ENCODE data around the gene MYPN.

MYPN gene

DNA sequence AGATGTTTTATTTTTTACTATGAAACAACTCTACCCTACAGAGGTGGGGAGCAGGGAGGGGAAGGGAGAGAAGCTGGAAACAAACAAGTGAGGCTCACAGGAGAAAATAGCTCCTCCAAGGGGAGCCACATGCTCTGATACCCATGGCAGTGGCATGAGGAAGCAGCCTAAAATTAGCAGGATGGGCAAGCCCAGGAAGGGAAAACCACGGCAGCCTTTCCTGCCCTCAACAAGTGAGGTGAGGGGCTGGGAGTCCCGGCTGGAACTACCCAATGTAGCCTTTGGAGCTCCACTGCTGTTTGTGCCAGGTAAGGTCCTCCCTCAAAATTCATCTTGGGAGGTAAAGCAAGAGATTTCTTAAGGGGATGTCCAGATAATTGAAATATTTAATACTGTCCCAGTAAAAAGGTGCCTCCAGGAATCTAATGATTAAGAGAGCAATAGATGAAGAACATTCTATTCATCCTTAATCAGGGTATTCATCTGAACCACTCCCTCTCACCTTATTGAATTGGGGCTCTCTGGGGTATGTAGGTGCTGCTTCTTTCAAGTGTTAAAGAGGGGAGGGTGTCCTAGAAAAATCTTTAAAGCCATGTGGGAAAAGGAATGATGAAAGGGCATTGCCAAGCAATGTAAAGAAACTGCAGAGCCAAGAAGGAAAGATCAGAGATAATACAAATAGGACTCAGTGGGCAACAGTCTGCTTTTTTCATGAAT is 21.4 kb upstream of the MYPN start:
- no peak for DNase-seq
- intact Hi-C loops (cut with DNase I) = no loop called here

DNA sequence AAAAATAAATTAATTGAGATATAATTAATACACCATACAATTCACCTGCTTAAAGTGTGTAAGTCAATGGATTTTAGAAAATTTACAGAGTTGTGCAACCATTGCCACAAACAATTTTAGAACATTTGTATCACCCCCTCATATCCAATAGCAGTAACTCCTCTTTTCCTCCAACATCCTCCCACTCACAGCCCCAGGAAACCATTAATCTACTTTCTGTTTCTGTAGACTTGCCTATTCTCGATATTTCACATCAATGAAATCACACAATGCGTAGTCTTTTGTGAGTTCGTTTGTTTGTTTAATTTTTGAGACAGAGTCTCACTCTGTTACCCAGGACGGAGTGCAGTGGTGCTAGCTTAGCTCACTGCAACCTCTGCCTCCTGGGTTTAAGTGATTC is 20.5 kb upstream of the MYPN start:
- intact Hi-C loops (cut with DNase I) = no loop called here
- DNase-seq = peak in 2 of 42 donors; percentile 4 to 8

DNA sequence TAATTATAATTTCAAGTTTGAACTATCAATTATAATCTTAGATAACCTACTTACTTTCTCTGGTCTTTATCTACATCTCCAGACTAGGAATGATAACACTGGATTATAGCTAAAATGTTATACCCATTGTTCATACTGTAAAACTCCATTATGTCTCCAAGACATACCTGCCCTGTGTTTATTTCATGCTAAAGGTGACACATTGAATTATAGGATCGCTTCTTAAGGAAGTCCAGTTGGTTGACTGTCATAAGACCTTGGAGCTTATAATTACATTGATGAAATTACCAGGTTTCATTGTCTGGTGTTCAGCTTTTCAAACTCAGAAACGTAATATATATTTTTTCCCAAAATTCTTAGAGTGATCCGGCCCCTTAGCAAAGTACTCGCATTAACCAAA is 18.7 kb upstream of the MYPN start:
- DNase-seq = no peak
- intact Hi-C loops (cut with DNase I) = no loop called here

DNA sequence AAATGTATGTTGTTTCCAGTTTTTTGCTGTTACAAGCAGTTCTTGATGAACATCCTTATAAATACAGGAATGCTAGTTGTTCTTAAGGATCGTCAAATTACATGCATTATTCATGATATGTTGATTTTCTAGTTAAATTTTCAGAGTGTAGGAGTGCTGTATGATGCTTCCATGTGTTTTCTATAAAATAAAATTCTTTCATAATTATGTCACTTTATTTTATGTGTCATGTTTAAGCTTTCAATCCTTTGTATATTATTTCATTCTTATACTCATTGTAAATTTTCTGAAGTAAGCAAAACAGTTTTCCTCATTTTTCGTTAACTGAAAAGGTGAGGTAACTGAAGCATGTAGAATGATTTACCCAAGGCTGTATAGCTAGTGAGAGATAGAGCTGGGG is 16.8 kb upstream of the MYPN start:
- intact Hi-C loops (cut with DNase I) = no loop called here
- no peak for DNase-seq

DNA sequence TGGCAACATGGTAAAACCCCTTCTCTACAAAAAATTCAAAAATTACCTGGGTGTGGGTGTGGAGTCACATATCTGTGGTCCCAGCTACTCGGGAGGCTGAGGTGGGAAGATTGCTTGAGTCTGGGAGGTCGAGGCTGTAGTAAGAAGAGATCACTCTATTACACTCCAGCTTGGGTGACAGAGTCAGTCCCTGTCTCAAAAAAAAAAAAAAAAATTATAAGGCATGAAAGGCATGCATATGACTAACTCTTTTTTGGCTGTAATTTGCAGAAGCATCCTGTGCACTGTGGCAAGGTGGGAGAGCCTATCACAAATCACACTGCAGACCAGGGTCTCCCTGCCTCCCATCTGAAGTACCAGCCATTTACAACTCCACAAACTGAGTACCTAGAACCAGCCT is 14.1 kb upstream of the MYPN start:
- intact Hi-C loops (cut with DNase I) = no loop called here
- DNase-seq = no peak

DNA sequence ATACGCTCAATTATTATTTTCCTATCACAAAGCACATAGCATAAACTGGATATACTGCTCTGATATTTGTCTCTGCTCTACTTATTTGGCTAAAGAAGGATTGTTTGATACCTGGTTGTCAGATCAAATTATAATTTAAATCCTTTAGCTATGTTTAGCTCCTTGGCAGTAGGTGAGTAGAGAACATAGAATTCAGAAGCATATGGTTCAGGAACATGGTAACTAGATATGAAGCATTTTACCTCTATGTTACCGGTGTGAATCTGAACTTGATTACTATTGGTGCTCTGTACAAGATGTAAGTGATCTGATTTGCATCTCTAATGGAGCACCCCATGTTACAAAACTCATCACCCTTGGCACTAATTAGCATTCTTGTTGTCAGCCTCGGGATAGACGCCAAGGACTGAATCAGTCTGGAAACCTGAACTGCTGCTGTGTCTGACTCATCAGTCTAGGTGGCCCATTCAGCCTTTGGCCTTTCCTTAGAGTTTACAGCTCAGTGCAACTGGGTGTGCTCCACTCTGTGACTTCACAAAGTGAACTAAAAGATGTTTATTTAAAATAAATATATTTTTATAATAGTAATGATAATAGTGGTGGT is 12.3 kb upstream of the MYPN start:
- DNase-seq = peak in 8 of 42 donors; percentile 2 to 71 (median 36)

DNA sequence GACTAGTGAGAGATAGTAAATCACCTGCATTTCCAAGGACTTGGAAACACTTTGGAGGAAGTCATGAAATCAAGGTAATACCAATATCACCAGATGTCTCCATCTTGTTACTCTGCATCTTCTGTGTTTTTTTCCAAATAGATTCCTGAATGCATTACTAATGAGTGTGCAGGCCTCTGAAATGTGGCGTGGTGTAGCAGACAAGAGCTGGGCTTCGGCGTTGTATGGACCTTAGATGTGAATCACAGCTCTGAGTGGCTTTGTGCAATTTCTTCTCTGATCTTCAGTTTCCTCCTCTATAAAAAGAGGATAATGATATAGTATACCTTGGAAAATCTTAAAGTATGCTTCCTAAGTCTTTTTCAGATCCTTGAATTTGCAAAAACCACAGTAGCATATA is 9.6 kb upstream of the MYPN start:
- DNase-seq = no peak
- intact Hi-C loops (cut with DNase I) = no loop called here

More for the DNA sequence above, 12.3 kb upstream of the MYPN start:
- intact Hi-C loops (cut with DNase I) = no loop called here

DNA sequence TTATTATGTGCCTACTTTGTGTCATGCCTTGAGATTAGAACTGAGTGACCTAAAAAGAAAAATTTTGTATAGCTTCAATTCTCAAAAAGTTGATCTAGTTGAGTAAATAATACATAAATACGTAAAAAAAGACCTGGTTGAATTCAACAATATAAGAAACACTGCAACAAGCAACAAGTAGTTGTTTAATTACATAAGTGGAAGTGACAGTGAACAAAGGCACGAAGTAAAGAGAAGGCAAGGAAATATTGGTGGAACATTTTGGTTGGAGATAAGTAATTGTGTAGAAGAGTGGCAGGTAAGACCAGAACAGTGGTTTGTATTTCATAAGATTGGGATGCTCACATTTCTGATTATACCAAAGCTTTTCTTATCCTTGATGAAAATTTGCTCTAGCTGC is 8.2 kb upstream of the MYPN start:
- intact Hi-C loops (cut with DNase I) = no loop called here
- no peak for DNase-seq

DNA sequence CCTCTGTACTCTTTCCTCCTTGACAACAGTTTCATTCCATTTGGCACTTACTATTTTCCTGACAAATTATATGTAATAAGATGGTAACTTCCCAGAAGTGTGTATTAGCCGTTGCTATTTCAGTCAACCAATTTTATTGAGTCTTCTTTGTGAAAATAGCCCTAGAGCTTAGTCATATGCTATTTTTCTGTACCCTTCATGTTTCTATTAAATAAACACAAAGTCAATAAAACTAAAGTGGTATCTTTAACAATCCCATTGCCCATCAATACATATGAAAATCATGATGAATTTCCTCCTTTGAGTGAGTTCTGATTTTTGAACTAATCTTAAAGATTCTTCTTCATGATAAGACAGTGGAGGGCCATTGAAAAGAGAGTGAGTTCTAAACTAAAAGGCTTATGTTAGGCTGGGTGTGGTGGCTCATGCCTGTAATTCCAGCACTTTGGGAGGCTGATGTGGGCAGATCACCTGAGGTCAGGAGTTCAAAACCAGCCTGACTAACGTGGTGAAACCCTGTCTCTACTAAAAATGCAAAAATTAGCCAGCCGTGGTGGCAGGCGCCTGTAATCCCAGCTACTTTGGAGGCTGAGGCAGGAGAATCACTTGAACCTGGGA is 5.9 kb upstream of the MYPN start:
- no peak for DNase-seq
- intact Hi-C loops (cut with DNase I) = no loop called here

DNA sequence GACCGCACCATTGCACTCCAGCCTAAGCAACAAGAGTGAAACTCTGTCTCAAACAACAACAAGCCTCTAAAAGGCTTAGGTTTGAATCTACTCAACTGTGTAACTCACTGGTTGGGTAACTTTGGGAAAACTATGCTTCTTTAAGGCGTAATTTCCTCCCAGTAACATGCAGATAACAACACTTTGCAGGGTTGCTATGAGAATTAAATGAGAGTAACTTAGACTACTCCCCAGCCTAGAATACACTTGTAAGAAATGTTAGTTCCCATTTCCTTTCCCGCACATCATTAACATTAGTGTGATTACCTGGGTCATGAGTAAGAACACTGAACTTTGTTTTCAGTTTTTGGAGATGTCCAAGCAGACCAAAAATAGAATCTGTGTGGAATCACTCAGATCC is 5.4 kb upstream of the MYPN start:
- intact Hi-C loops (cut with DNase I) = no loop called here
- DNase-seq = no peak

DNA sequence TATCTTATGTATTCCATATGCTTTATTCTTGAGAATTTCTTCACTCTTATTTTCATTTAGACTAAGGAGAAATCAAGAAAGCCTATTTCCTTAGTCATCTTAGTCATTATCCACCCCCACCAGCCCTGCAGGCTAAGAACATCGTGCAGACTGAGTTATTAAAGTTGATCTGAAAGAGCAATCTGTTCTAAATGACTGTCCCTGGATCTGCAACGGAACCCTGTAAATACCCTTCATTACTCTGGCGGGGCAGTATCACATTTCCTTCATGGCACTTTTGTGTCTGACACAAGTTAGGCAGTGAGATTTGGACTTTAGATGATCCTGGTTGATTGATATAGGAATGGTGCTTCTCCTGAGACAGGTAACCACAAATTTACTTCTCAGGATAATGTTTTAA is 3.5 kb upstream of the MYPN start:
- DNase-seq = peak in 32 of 42 donors; percentile 10 to 75 (median 43)
- intact Hi-C loops (cut with DNase I) = no loop called here

DNA sequence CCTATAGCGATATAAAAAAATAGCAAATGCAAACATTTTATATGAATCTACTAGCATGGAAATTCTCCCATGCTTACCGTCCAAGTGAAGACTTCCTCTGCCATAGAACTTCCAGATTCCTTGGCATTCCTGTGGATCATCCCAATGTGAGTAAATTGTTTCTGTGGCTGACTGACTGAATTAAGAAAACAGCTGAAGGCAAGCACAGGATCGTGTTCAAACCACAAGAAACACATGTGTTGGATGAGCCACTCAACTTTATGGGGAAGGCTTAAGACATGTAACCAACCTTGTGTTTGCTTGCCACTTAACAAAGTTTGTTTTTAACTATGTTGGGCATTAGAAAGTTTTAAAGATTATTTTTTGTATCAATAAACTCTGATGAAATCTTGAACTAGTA is 2.6 kb upstream of the MYPN start:
- no peak for DNase-seq
- intact Hi-C loops (cut with DNase I) = no loop called here

DNA sequence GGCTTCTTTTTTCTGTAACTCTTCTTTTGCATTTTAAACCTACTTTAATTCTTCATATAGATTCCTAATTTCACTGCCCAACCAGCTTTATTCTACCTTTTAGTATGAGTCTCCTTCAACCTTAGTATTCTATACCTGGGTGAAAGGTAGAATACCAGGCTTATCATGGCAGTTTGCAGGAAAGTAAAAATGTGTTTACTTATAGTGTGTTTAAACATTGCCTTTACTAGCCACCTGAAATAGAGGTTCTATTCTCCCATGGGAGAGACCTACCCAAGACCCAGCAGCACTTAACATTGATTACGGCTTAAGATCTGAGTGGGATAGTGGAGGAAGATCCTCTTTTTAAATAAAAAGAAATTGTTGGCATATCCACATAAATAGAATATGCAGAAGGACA is 1.6 kb upstream of the MYPN start:
- no peak for DNase-seq
- intact Hi-C loops (cut with DNase I) = no loop called here

DNA sequence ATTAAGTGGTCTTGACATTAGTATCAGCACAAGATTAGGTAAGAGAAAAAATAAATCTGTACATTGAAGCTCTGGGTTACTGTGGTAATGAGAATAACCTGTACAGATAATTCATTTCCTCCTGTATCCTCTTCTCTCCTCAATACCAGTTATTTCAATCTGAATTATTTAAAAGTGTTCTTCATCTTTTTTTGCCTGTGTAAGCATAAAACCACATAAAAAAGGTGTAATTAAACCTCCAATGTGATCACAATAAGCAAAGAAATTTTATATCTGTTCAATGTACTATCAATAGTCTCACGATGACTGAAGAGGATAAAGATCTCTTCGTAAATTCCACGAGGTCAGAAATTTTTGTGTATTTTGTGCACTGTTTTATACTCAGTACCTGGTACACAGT is 1.2 kb upstream of the MYPN start:
- intact Hi-C loops (cut with DNase I) = no loop called here

DNA sequence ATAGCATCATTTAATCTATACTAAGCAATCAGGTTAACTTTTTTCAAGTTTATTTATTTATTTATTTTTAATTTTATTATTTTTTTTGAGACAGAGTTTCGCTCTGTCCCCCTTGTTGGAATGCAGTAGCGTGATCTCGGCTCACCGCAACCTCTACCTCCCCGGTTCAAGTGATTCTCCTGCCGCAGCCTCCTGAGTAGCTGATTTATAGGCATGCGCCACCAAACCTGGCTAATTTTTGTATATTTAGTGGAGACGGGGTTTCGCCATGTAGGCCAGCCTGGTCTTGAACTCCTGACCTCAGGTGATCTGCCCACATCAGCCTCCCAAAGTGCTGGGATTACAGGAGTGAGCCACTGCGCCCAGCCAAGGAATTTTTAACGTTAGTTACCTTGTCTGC is 635 bp upstream of the MYPN start:
- intact Hi-C loops (cut with DNase I) = no loop called here
- no peak for DNase-seq

More for the DNA sequence above, 1.2 kb upstream of the MYPN start:
- no peak for DNase-seq

DNA sequence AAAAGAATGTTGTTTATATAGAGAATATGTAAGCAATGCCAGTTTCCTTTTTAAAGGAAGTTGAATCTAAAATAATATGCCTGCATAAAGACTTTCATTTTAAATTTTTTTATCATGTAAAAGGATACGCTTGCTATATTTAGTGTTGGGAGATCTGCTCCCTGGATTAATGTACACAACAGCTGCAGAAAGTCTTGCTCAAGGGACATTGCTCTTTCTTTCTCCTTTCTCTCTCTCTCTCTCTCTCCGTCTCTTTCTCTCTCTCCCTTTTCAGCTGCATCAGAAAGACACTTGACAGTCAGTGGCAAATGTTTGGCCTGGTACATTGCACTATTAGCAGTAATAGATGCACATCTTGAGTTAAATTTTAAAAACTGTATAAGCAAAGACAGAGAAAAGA is 739 bp downstream of the MYPN start:
- DNase-seq = no peak
- intact Hi-C loops (cut with DNase I) = no loop called here

DNA sequence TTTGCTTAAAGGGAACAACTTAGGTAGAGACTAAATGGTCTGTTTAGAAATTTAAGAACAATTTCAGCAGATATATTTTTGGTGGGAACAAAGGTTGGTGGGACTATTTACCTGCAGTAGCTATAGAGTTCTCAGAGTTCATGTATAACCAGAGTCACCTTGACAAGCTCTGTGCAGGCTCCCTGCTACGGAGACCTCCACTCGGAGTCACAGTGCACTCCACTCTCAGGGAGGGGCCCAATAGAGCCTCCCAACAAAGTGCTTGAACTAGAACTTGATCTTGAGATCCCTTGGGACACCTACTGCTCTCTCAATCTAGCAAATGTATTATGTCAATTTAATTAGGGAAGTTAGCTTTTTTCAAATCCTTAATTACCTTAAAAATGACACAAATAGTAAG is 2.3 kb downstream of the MYPN start:
- intact Hi-C loops (cut with DNase I) = no loop called here

DNA sequence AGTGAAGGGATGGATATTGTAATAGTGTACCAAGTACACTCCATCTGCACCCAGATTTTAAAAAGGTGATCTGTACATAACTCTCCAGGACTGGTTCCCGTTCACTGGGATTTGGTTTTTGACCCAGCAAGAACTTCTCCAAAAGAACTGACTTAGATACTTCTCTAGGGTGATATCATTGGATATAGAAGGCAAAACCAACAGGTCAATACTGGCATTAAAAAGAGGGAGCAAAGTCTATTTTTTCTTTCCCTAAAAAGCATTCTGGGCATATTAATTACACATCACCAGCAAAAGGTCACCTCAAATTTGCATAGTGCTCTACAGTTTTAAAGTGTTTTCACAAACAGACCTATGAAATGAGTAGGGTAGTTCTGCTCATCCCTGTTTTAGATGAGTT is 3.5 kb downstream of the MYPN start:
- intact Hi-C loops (cut with DNase I) = no loop called here
- no peak for DNase-seq

More for the DNA sequence above, 2.3 kb downstream of the MYPN start:
- no peak for DNase-seq

DNA sequence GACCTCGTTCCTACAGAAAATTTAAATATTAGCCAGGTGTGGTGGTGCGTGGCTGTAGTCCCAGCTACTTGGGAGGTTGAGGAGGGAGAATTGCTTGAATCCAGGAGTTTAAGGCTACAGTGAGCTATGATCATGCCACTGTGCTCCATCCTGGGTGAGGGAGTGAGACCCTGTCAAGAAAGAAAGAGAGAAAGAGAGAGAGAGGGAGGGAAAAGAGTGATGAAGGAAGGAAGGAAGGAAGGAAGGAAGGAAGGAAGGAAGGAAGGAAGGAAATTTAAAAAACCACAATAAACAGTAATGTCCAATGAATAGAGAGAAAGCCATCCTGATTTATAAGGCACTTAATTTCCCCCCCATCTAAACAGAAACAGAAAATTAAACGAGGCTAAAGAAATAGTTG is 9.4 kb downstream of the MYPN start:
- no peak for DNase-seq
- intact Hi-C loops (cut with DNase I) = no loop called here

DNA sequence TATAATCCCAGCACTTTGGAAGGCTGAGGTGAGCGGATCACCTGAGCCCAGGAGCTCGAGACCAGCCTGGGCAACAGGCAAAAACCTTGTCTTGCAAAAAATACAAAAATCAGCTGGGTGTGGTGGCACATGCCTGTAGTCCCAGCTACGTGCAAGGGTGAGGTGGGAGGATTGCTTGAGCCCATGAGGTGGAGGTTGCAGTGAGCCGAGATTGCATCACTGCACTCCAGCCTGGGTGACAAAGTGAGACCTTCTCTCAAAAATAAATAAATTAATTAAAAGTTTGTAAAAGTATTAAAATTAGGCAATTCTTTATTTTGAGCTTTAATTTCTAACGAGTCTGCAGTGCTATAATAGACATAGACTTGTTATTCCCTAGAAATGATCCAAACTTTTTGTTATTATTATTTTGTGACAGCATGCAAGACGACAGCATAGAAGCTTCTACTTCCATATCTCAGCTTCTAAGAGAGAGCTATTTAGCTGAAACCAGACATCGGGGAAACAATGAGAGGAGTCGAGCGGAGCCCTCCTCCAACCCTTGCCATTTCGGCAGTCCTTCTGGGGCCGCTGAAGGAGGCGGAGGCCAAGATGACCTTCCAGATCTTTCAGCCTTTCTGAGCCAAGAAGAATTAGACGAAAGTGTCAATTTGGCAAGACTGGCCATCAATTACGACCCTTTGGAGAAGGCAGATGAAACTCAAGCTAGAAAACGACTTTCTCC is 11.9 kb downstream of the MYPN start:
- intact Hi-C loops (cut with DNase I) = no loop called here
- no peak for DNase-seq

All from head of caudate nucleus (tissue), 42 donors.